NCI-H524 (cell line): Measurements from ENCODE around the gene DLX2.

Experiments
- DNase-seq, 2 experiments: peaks; one replicate each; lab custom pipeline; 2025; lab: John Stamatoyannopoulos, UW

DLX2 gene

DNA sequence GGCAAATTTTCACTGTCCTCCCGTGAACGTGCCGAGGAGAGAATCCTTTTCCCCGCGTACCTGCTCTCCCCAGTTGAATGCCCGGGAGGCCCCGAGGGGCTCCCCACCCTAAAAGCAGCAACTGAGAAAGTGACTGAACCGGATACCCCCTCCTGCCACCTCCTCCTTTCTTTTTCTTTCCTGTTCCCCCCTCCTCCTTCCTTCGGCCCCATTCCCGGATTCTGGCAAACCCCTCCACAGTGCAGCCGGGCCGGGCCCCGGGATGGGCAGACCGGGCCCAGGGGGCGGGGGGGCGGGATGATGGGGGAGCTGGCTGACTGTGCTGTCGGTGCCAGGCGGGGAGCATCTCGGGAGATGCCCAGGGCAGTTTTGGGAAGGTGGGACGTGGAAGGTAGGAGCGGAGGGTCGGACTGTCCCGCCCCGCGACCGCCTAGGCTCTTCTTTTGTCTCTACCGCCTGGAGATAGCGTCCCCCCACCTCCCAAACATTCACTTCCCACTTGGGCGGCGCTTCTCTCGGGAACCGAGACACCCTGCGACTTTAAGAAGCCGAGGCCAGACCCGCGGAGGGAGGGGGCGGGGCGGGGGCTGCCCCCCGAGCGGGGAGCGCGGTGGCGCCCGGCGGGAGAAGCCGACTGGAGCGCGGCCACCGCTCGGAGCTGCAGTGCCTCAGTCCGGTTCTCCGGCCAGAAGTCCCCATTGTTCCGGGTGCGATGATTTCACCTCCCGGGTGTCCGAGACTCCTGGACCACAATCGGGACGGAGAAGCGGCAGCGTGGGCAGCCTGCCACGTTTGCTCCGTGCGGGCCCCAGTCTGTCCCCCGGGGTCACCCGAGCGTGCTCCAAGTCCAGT lies 8.2 kb downstream of the DLX2 start:
- DNase-seq = peak; percentile 36 to 43

DNA sequence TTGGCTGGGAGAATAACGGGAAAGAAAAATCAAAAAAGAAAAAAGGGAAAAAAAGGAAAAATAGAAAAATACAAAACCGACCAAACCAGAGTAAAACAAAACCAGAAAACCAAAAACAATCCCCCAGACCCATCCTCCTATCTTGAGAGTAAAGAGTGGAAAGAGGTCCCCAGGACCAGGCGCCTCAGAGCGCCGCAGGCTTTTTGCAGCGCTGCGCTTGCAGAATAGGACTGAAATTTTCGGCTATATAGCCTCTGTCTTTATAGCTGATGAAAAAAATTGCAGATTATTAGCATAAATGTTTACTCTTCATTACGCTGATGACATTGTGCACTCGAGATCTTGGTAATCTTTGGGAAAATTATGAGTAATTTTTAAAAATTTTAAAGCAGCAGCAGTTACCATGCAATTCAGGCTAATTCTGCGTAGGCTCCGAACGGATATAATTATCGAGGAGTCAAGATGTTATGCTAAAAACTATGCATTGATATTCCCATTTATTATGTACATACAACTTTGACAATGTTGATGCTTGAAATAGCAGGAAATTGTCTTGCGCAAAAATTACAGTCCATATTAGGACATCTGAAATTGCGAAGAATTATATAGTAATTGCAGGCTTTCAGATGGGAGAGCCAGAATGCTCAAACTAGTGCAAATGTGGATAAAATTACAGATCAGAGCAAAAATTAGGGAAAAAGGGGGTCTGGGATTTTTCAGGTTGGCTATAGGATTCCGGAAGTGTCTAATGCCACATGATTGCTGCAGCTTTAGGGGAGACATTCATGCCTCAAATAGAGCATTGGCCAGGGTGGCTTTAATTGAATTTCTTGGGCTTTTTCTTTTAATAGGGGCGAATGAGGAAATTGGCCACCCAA lies 9.0 kb downstream of the DLX2 start:
- DNase-seq = no peak

DNA sequence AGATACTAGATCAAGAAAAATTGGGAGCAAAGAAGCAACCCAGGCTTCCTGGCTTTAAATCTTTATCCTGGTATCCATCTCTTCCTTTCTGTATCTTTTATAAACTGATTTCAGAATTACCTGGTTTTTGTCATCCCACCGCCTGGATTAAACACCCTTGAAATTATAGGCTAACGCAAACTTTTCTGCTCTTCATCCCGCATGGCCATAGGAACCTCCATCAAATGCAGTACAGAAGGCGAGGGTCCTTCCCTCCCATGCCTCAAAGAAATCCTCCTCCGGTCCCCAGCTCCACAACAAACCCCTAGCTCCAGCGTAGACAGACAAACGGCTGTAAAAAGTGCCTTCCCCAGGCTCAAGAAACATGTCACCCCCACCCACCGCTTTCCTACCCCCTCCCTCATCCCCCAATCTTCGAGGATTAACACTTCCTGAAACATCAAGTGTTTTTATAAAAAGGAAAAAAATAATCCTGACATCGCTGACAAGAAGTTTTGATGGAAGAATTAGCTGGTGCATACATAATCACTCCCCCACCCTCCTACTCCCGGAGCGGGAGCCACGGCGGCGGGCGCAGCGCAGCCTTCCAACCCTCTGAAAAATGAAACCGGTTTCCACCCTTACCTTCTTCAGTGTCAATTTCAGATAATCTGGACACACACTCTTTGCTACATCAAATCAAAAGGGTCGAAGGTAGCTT lies 9.8 kb downstream of the DLX2 start:
- DNase-seq = peak in 1 of 2 experiments; percentile 13

DNA sequence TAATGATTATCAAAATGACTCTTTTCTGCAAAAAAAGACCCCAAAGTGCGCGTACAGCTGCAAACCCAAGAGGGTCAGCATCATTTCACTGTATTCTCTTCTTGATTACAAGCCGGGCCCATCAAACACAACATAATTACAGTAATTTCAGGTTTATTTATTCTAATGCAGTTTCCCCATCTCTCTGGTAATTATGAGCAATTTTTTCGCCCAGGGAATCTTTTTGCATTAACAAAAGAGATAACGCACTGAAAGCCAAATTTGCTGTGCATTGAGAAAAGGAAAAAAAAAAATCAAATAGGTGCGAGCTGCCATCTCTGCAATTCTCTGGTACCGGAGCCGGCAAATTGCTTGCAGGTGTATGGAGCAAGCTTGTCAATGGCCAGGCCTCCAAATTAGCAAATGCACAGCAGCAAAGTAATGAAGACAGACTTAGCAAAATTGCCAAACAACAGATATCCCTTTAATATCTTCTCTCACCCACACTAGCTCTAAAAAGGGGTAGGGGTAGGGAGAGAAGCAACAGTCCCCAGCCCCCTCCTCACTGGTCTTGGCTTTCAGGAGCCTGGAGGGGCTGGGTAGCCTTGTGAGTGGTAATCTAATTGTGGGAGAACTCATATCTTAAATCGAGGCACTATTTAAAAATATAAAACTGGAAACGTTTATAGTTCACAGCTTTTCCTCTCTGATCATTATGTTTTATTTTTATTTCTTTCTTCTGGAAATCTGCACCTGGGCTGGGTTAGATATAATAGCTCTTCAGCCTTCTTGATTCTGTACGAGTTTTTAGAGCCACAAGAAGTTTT lies 10.7 kb downstream of the DLX2 start:
- no peak for DNase-seq

DNA sequence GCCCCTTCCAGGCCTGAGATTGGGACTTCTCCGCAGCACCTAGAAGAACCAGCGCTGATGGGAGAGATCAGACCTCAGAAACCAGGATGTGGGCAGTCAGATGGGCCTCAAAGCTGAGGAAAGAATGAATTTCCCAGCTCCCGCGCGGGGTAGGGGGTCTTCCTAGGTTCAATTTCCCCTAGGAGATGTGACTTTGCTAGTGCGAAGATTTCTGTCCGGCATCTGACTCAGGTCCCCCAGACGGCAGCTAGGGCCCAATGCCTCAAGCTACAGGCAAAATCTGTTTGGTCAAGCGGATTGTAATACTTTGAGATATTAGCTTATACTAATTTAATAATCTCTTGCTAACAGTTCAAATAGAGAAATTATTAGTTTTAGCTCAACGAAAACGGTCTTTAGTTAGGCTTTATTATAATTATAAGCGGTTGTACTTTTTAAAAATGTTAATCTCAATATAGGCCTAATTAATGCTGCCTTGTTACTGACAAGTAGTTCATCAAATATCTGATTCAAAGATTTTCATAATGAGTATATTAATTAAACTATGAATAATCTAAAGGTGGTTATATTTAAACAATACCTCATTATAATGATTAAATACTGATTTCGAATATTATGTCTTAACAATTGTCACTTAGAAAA lies 11.6 kb downstream of the DLX2 start:
- no peak for DNase-seq

DNA sequence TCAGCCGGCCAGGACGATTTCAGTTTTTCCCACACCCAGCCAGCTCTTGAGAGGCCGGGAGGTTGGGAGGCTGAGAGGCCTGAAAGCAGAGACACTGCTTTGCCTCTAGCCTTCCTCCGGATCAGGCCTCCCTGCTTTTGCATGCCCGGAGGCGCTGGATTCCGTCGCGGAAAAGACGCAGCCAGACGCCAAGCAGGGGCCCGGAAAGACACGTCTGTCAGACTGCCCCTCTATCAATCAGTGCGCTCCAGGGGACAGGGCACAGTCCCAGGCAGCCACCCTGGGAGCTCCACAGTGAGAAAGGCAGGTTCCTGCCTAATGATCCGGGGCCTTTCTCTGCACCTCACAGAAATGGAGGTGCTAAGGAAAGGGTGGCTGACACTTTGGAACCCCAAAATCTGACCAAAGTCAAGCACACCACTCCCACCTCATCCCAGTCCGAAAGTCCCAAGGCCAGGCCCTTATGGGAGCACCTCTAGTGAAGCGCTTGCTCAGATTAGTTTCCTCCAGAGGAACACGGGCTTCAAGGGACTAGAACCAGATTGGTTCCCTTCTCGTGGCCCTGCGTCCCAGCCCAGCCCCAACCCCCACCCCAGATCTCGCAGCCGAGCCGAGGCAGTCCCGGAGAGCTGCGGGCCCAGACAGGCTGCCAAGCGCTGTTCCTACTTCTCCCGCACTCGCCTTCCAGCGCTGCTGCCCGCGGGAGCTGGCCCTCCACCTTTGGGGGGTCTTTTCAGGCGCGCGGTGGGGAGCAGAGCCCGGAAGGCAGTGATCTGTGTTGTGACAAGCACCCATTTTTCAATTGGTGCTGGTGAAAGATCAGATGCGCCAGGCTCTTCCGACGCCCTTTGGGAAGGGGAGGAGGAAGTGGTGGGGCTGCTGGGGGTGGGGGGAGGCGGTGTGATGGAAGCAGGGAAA lies 12.4 kb downstream of the DLX2 start:
- no peak for DNase-seq

DNA sequence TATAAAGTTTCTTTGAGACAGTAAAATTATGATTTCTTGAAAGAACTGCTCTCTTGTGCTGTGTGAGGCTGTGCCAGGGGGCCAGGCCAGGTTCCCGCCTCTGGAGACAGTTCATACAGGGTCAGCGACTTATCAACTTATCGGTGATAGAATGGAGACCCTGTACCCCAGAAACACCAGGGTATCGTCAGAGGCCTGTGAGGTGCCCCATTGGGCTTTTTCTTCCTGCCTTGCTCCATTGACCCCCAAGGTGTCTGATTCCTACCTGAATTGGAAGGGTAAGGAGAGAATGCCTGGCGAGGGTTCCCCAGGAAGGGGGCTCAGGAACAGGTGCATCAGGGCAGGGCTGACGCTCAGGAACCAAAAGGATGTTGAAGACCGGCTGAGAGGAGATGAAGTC lies 13.1 kb downstream of the DLX2 start:
- DNase-seq = no peak

DNA sequence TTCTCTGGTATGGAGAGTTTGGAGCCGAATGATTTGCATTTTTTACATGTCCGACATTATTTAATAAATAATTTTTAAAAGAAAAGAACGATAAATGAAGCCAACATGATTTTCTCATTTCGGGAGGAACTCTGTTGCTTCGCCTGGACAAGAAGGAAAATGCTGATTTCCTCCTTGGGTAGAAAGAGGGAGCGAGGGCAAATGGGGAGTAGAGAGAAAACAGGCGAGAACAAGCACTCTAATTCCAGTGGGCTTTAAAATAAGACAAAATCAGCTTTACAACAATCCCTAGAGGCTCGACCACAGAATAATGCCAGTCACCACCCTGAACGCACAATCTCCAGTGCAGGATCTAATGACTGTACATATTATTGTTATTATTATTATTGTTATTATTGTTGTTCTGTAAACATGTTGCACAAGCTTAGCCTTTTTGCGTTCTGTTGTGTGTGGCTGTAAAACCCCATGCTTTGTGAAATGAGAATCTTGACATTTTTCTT lies 13.6 kb downstream of the DLX2 start:
- no peak for DNase-seq

DNA sequence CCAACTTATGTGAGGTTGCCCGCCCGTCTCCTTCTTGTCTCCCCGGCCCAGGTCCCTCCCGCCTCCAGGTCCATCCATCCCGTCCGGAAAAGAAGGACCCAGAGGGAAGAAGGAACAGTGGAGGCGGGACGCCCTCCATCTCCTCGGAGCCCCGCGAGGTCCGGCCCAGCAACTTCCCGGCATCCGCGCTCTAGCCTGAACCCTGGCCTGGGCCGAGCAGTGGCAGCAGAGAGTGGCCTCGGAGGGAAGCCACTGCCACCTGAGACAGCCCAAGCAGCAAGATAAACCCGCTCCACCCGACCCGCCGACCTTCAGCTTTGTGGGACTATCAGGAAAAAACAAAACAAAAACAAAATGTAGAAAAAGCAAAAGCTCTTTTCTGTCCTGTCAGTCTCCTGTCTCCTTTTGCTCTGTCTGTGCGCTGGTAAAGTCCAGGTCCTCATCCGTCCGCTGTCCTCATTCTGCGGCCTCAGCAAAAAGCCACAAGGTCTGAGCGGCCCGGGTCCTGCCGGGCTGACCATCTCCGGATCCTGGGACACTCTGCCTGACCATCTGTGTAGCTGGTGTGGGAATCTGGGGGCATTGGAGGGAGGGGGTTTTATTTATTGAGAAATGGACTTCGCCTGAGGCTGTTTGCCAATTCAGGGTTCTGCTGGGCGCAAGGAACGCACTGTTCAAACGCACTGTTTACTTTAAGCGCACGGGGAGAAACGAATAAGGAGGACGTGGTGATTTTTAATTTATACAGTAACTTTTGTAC lies 14.3 kb downstream of the DLX2 start:
- DNase-seq = no peak

DNA sequence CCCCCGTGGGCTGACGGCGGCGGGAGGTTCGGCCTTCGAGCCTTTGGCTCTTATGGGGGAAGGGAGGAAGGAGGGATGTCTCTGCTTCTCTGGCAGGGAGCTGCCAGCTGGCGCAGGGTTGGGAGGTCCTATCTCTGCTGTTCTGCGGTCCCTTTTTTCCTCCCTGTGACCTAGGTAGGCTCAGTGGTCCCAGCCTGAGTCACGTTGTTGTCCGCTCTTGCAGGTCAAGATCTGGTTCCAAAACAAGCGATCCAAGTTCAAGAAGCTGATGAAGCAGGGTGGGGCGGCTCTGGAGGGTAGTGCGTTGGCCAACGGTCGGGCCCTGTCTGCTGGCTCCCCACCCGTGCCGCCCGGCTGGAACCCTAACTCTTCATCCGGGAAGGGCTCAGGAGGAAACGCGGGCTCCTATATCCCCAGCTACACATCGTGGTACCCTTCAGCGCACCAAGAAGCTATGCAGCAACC lies 14.9 kb downstream of the DLX2 start:
- DNase-seq = no peak

DNA sequence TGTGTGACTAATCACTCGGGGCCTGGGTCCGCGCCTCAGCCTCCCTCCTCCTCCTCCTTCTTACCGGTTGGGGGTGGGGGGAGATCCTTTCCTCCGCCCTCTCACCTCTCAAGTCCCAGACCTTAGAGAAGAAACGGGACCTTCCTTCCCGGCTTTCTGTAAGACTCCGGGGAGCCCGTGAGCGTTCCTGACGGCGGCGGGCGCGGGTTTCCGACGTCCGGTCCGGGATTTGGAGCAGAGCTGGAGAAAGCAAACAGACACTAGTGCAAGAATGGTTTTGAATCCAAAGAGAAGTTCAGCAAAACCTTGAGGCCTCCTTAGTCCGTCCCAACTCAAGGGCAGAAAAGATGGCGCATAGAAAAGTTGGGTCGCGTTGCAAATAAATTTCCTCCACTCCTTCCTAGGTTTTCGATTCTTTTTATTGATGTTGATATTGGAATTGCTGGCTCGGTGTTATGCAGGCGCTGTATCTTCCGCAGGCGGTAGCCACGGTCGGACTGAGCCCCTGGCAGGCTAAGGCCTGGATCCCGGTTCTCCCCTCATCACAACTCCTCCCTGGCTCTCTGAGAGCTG lies 15.4 kb downstream of the DLX2 start:
- no peak for DNase-seq

DNA sequence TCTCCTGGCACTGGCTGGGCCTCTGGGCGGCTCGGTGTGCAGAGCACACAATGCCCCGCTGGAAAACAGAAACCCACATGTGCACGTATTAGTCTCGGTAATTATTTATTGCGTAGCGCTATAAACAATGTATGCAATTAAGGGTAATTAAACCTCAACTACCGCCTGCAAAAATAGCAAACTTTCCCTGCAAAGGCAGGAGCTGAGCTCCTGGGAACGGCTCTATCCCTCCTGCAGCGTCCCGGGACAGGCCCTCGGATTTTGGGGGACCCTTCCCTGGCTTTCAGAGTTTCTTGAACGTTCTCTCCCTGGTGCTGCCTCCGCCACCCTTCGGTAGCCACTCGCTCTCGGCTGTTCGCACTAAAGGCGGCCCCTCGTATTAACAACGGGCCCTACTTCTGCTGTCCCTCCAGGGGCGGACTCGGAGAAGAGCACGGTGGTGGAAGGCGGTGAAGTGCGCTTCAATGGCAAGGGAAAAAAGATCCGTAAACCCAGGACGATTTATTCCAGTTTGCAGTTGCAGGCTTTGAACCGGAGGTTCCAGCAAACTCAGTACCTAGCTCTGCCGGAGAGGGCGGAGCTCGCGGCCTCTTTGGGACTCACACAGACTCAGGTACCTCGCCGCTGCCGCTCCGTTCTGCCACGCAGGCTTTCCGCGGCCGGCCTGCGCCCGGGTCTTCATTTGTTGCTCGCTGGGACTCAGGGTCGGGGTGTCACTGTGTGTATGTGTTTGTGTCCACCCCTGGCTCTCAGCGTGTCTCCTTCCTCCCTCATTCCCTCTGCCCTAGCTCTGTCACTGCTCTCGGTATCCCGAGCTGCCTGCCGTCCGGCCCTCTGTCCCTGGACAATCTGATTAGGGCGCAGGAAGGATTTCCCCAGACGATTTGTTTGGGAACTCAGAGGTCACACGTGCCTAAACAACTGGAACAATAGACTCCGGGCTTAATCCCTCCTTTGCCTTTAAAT lies 16.2 kb downstream of the DLX2 start:
- peak in 1 of 2 experiments; percentile 37 for DNase-seq

DNA sequence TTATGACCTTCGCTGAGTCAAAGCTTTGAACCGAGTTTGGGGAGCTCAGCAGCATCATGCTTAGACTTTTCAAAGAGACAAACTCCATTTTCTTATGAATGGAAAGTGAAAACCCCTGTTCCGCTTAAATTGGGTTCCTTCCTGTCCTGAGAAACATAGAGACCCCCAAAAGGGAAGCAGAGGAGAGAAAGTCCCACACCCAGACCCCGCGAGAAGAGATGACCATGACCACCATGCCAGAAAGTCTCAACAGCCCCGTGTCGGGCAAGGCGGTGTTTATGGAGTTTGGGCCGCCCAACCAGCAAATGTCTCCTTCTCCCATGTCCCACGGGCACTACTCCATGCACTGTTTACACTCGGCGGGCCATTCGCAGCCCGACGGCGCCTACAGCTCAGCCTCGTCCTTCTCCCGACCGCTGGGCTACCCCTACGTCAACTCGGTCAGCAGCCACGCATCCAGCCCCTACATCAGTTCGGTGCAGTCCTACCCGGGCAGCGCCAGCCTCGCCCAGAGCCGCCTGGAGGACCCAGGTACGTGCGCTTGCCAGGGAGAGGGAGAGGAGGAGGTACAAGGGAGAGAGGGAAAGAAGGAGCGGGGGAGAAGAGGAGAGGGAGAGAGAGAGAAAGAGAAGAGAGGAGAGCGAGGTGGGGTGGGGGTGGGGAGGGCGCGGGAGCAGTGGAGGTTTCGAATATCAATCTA lies 17.1 kb downstream of the DLX2 start, which contains the start of gene DLX1:
Gene DLX1 (plus strand): TSS at position 48 of the 700 bp plus-strand sequence. CDS start 171 bp downstream, at position 219.
- peak; percentile 50 to 54 for DNase-seq

DNA sequence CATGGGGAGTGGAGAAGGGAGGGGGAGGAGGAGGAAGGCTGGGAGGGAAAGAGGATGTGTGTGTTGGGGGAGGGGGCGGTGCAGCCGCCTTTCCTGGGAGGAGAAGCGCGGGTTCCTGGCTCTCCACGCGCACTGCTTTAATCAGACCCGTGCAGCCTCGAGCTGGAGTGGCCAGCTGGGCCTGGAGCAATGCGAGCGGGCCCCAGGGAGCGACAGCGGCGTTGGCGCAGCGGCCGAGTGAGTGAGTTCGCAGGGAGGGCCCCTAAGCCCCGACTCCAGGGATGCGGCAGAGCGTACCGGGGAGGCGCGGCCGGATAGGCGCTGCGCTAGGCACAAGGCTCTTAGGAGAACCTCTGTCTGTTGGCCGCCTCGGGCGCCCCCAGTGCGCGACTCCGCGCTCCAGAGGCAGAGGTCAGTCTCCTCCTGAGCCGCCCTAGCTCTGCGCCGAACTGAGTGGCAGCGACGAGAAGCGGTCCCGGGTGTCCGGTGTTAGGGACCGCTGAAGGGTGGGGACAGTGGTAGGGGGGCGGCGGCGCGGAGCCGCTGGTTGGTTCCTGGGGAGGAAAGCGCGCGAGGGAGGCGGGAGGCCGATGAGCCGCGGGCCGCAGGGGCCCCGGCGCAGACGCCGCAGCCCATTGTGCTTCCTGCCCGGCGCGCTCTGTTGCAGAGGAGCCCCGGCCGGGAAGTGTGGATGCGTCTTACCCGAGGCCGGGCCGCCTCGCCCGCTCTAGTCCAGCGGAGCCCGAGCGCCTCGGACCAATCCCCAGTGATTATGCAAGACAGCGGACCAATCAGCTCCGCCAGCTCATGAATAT lies 17.8 kb downstream of the DLX2 start:
- DNase-seq = peak; percentile 89 to 96

DNA sequence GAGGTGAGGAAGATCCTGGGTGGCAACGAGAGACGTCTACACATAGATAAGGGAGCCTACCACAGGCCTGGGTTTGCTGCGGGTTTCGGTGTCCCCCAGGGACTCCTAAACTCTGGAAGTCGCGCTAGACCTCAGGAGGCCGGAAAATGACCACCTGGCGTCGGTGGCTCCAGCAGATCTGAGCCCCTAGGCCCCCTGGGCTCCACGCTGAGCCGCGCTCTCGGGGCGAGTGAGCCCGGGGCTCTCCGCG lies 18.4 kb downstream of the DLX2 start:
- peak in 1 of 2 experiments; percentile 64 for DNase-seq
